ENCODE measurements around the gene TMEM35B.
"Not testable (repeated sequence)": the region's sequence is repeated elsewhere in the genome, so short reads cannot be mapped to it uniquely, and the experiment has no call there.

The TMEM35B gene

DNA sequence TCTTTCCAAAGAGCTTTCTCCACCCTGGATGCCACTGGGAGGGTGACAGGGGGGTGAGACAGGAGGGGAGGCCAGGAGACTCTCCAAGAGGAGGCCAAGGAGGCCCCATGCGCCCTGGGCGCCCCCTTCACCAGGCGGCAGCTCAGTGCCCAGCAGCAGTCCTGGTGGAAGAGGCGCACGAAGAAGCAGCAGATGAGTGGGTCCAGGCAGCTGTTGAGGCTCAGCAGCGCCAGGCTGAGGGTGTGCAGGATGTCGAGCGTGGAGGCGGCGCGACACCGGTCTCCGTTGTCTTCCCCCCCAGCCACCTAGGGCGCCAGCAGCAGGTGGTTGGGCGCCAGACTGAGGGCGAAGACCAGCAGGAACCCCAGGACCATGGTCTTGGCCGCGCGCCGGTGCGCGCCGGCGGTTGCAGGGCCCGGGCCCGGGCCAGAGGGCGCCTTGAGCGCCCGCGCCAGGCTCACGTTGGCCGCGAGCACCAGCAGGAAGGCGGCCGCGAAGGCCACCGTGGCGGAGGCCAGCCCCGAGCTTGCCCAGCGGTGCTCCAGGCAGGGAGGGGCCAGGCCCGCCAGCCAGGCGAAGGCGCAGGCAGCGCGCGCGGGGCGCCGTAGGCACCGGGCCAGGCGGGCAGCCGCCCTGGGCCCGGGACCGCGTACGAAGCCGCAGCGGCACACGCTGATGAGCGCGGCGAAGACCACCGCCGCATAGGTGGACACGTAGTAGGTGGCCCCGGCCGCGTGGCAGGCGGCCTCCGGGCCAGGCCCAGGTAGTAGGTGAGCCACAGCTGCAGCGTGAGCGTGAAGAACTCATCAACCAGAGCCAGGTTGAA is 8.6 kb downstream of the TMEM35B start:
- in situ Hi-C loops (cut with MboI; ENCODE audit: low sequenced_read_pairs) = no loop called here

GRCh38 chr1:34975771-34976170 is 9.4 kb downstream of the TMEM35B start:
- in situ Hi-C loops (cut with MboI; ENCODE audit: low sequenced_read_pairs) = no loop called here

GRCh38 chr1:34975338-34975737 is 9.8 kb downstream of the TMEM35B start:
- in situ Hi-C loops (cut with MboI; ENCODE audit: low sequenced_read_pairs) = no loop called here

- in situ Hi-C loops (cut with MboI; ENCODE audit: low sequenced_read_pairs) = no loop called here
Measured at GRCh38 chr1:34974626-34975025, 10.5 kb downstream of the TMEM35B start.

DNA sequence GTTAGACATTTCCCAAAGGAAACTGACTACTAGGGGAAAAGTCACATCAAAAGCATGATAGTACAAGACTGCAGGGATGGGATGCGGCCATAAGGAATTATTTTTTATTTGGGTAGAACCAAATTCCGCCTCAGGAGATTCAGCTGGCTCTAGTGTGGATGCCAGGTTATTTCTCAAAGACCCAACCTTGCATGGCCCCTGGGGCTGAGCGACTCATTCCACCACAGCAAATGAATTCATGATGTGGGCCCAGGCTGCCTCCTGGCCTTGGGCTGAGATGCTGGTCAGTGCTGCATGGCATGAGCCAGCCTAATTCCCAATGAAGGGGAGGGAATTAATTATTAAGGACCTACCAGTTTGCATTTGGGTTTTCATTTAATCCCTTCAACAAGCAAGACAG is 11.8 kb downstream of the TMEM35B start:
- in situ Hi-C loops (cut with MboI; ENCODE audit: low sequenced_read_pairs) = no loop called here

DNA sequence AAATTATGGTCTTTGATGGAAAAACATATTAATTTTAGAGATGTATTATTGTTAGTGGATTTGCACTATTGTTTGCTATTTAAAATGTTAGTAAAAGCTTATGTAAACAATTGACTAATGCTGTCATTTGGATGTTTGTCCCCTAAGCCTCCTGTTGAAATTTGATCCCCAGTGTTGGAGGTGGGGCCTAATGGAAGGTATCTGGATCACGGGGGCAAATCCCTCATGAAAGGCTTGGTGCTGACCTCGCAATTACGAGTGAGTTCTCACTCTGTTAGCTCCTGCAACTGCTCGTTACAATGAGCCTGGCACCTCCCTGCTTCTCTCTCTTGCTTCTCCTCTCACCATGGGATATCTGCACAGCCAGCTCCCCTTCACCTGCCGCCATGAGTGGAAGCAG is 14.3 kb downstream of the TMEM35B start:
- in situ Hi-C loops (cut with MboI; ENCODE audit: low sequenced_read_pairs) = no loop called here

DNA sequence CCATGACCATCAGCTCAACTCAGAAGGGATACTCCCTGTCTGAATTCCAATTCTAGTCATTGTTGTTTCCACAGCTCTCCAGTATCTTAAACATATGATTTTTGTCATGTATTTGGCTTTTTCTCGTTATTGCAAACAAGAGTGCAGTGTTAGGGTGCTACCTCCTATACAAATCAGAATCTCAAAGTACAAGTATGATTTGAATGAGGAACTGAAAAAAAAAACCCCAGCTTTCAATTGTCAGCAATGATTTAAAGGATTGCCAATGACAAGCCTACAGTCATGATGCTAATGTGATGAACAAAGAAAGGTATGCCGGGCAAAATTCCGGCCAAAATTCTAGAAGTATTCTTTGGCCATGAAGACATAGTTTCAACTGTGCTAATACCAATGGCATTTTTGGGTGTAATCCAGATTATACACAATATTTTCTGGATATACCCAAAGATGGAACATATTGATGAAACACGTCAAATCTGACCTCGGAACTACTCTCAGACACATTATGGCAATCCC is 14.9 kb downstream of the TMEM35B start:
- in situ Hi-C loops (cut with MboI; ENCODE audit: low sequenced_read_pairs) = no loop called here

- in situ Hi-C loops (cut with MboI; ENCODE audit: low sequenced_read_pairs) = not testable (repeated sequence)
Measured at GRCh38 chr1:34968297-34968696, 16.9 kb downstream of the TMEM35B start.

GRCh38 chr1:34967672-34968071 is 17.5 kb downstream of the TMEM35B start:
- in situ Hi-C loops (cut with MboI; ENCODE audit: low sequenced_read_pairs) = not testable (repeated sequence)

GRCh38 chr1:34965597-34965996 is 19.6 kb downstream of the TMEM35B start:
- in situ Hi-C loops (cut with MboI; ENCODE audit: low sequenced_read_pairs) = no loop called here

- in situ Hi-C loops (cut with MboI; ENCODE audit: low sequenced_read_pairs) = no loop called here
Measured at GRCh38 chr1:34950428-34950827, 34.7 kb downstream of the TMEM35B start.

DNA sequence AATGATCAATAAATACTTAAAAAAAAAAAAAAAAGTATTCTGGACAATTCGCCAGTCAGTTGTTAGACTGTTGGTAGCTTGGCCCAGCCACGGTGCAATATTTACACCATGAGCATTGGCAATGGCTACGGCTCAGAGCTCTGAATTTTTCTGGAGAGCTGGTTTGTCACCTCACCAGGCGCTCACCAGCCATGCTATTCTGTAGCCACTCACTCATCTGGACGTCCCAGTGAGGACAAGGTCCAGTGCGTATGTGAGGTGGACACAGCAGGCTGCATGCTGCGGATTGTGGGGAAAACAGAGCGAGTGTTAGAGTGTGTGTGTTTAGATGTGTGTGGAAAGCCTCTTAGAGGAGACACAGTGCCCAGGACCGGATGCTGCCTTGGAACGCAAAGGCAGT is 36.4 kb downstream of the TMEM35B start:
- in situ Hi-C loops (cut with MboI; ENCODE audit: low sequenced_read_pairs) = not testable (repeated sequence)

DNA sequence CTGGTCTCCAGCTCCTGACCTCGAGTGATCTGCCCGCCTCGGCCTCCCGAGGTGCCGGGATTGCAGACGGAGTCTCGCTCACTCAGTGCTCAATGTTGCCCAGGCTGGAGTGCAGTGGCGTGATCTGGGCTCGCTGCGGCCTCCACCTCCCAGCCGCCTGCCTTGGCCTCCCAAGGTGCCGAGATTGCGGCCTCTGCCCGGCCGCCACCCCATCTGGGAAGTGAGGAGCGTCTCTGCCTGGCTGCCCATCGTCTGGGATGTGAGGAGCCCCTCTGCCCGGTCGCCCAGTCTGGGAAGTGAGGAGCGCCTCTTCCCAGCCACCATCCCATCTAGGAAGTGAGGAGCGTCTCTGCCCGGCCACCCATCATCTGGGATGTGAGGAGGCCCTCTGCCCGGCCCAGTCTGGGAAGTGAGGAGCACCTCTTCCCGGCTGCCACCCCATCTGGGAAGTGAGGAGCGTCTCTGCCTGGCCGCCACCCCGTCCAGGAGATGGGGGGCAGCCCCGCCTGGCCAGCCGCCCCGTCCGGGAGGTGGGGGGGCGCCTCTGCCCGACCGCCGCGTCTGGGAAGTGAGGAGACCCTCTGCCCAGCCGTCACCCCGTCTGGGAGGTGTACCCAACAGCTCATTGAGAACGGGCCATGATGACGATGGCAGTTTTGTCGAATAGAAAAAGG is 37.4 kb downstream of the TMEM35B start:
- in situ Hi-C loops (cut with MboI; ENCODE audit: low sequenced_read_pairs) = not testable (repeated sequence)

DNA sequence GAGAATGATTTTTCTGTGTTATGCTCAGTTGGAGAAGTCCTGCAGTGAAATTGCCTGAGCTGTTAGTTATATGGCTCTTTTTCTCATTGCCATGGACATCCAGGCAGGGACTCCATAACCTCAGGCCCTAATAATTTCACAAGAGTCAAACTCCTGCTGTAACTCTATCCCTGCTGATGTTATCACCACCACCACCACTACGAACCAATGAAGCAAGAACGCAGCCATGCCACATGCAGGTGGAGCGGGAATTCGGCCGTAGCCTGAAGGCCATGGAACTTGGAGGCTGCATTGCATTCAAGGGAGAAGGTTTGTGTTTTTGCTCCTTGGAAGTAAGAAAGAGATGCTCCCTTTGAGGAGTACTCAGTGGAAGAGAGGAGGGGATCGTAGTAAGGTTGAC is 38.9 kb downstream of the TMEM35B start:
- in situ Hi-C loops (cut with MboI; ENCODE audit: low sequenced_read_pairs) = no loop called here

DNA sequence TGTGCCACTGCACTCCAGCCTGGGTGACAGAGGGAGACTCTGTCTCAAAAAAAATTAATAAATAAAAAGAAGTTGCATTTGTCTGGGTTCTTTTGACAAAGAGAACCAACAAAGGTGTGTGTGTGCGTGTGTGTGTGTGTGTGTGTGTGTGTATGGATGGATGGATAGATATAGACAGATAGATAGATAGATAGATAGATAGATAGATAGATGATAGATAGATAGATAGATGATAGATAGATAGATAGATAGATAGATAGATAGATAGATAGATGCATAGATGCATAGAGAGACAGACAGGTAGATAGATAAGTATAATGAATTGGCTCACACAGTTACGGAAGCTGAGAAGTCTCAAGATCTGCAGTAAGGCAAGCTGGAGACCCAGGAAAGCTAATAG is 43.3 kb downstream of the TMEM35B start:
- in situ Hi-C loops (cut with MboI; ENCODE audit: low sequenced_read_pairs) = not testable (repeated sequence)

Measured in HL-60/S4 treated with retinoic acid at 250 ng/mL for 4 days and 3 days (cell line).